ENCODE measurements around the gene CYBB. TPM values are rescaled to one million over a fixed set of nuclear protein-coding genes. Genes with fewer than 3 reads are reported as not detected.

CYBB gene
- total RNA-seq, 4 donors from 2014 or later: 2.6 to 5.8 (median 3.3) TPM

- intact Hi-C loops (cut with DNase I; ENCODE audit: low total_unique reads): no loop called here
- DNase-seq (ENCODE audit: low spot score in 2 of 2): no peak
- TF ChIP-seq POLR2A (IDR thresholded peaks at IDR 0.05) (no peak), CTCF (IDR thresholded peaks at IDR 0.05) (no peak)
- H3K4me3 ChIP-seq (ENCODE audit: low read depth, poor library complexity, severe bottlenecking): no peak overlapping the region
These were observed 22.2 kb downstream of the CYBB start for GRCh38 chrX:37802028-37802427.

- WGBS, 2 donors: 44 to 56% methylated on average over 2 of the region's 2 CpGs
- TF ChIP-seq CTCF (IDR thresholded peaks at IDR 0.05) (no peak), POLR2A (IDR thresholded peaks at IDR 0.05) (no peak)
- no peak for DNase-seq (ENCODE audit: low spot score in 2 of 2)
- H3K4me3 ChIP-seq (ENCODE audit: low read depth, poor library complexity, severe bottlenecking): no peak overlapping the region
- intact Hi-C loops (cut with DNase I; ENCODE audit: low total_unique reads): no loop called here
These were observed 23.2 kb downstream of the CYBB start for GRCh38 chrX:37803057-37803456.

GRCh38 chrX:37809970-37810369 is 30.1 kb downstream of the CYBB start:
- intact Hi-C loops (cut with DNase I; ENCODE audit: low total_unique reads): no loop called here
- TF ChIP-seq POLR2A (IDR thresholded peaks at IDR 0.05) (no peak), CTCF (IDR thresholded peaks at IDR 0.05) (no peak)
- DNase-seq (ENCODE audit: low spot score in 2 of 2): no peak
- H3K4me3 ChIP-seq (ENCODE audit: low read depth, poor library complexity, severe bottlenecking): no peak overlapping the region
- 61 to 69% methylated on average over 2 of the region's 2 CpGs for WGBS, 2 donors

GRCh38 chrX:37812110-37812509 is 32.3 kb downstream of the CYBB start:
- peak in 1 of 2 donors; percentile 11 for DNase-seq (ENCODE audit: low spot score in 2 of 2)
- intact Hi-C loops (cut with DNase I; ENCODE audit: low total_unique reads): no loop called here
- 27 to 37% methylated on average over 1 of the region's 1 CpG for WGBS, 2 donors
- no peak for TF ChIP-seq CTCF (IDR thresholded peaks at IDR 0.05)
- TF ChIP-seq POLR2A (IDR thresholded peaks at IDR 0.05): no peak
- H3K4me3 ChIP-seq (ENCODE audit: low read depth, poor library complexity, severe bottlenecking): no peak overlapping the region

GRCh38 chrX:37813570-37813969 is 33.7 kb downstream of the CYBB start:
- WGBS, 2 donors: 74 to 79% methylated on average over 4 of the region's 4 CpGs
- DNase-seq (ENCODE audit: low spot score in 2 of 2): no peak
- TF ChIP-seq POLR2A (IDR thresholded peaks at IDR 0.05): no peak
- no peak for TF ChIP-seq CTCF (IDR thresholded peaks at IDR 0.05)
- intact Hi-C loops (cut with DNase I; ENCODE audit: low total_unique reads): no loop called here
- H3K4me3 ChIP-seq (ENCODE audit: low read depth, poor library complexity, severe bottlenecking): no peak overlapping the region

- 61 to 66% methylated on average over 5 of the region's 5 CpGs for WGBS, 2 donors
- TF ChIP-seq CTCF (IDR thresholded peaks at IDR 0.05) (no peak), POLR2A (IDR thresholded peaks at IDR 0.05) (no peak)
- intact Hi-C loops (cut with DNase I; ENCODE audit: low total_unique reads): no loop called here
- no peak for DNase-seq (ENCODE audit: low spot score in 2 of 2)
- no peak overlapping the region for H3K4me3 ChIP-seq (ENCODE audit: low read depth, poor library complexity, severe bottlenecking)
These were observed 35.5 kb downstream of the CYBB start for GRCh38 chrX:37815366-37815765.

Data from lower leg skin (tissue), 4 donors.